SK-N-SH (cell line): ENCODE data around the gene GRB10. TPM values are rescaled to one million over a fixed set of nuclear protein-coding genes. Genes with fewer than 3 reads are reported as not detected.

Source experiments
- CTCF ChIA-PET: fragments of 300-600, 350-600 bp; formaldehyde crosslinking; extraction: SDS; loops from one replicate; lab custom pipeline; 2021; lab: Yijun Ruan, JAX
- POLR2A ChIA-PET: fragments of 350-600 bp; sonication (Branson Sonifier 250); formaldehyde crosslinking; extraction: SDS; loops from one replicate; lab custom pipeline; 2020; ENCODE audit warnings: antibody characterized with exemption, inconsistent platforms; lab: Yijun Ruan, JAX
- DNase-seq: peaks from one replicate; pipeline ENCODE4 v3.0.0; 2012
- H2AFZ ChIP-seq: fragments of 200-600 bp; sonication (generic); 2 replicates; pipeline ENCODE4 v1.8.1; 2016; ENCODE audit warnings: antibody characterized with exemption, mild to moderate bottlenecking, low read depth
- H3F3A ChIP-seq: fragments of 200-600 bp; sonication (generic); replicated peaks from 2 replicates; pipeline ENCODE3; 2016; ENCODE audit warnings: antibody characterized with exemption, mild to moderate bottlenecking; ENCODE audit not compliant: insufficient read depth
- H3K27ac ChIP-seq, 2 experiments: fragments of 200-500 bp in 1 of 2; fragments of 200-600 bp in 1 of 2; sonication (Bioruptor generic) in 1 of 2; sonication (generic), shearing (Covaris generic) in 1 of 2; 2 replicates each; pipeline versions ENCODE4 v1.5.1 to v1.6.1; 2014 to 2016; ENCODE audit warnings: low read depth in 2 of 2, inconsistent platforms in 1 of 2, low read length in 1 of 2, mild to moderate bottlenecking in 1 of 2, mixed read lengths in 1 of 2
- H3K27me3 ChIP-seq: fragments of 200-600 bp; sonication (generic), shearing (Covaris generic); 2 replicates; pipeline ENCODE4 v1.6.1; 2016; ENCODE audit warnings: mixed run types; ENCODE audit not compliant: insufficient read depth
- H3K36me3 ChIP-seq, 2 experiments: fragments of 200-500 bp in 1 of 2; fragments of 200-600 bp in 1 of 2; sonication (Bioruptor generic) in 1 of 2; sonication (generic) in 1 of 2; replicated peaks in 1 of 2; 2 replicates each; pipeline versions ENCODE3 to v1.5.1; 2014 to 2016; ENCODE audit warnings: low read length in 1 of 2, mild to moderate bottlenecking in 1 of 2; ENCODE audit not compliant: insufficient read depth in 2 of 2, control insufficient read depth in 1 of 2
- H3K4me1 ChIP-seq, 2 experiments: fragments of 200-500 bp in 1 of 2; fragments of 200-600 bp in 1 of 2; sonication (Bioruptor generic) in 1 of 2; sonication (generic), shearing (Covaris generic) in 1 of 2; 2 replicates each; pipeline versions ENCODE4 v1.5.1 to v1.6.1; 2014 to 2016; ENCODE audit warnings: low read depth in 1 of 2, low read length in 1 of 2, mixed run types in 1 of 2; ENCODE audit not compliant: insufficient read depth in 2 of 2, control insufficient read depth in 1 of 2
- H3K4me2 ChIP-seq: fragments of 200-600 bp; sonication (generic), shearing (Covaris generic); 2 replicates; pipeline ENCODE4 v1.6.1; 2017; ENCODE audit warnings: mixed run types
- H3K4me3 ChIP-seq, 2 experiments: fragments of 200-500 bp in 1 of 2; fragments of 200-600 bp in 1 of 2; sonication (Bioruptor generic) in 1 of 2; sonication (generic), shearing (Covaris generic) in 1 of 2; 2 replicates each; pipeline versions ENCODE4 v1.5.1 to v1.8.1; 2014 to 2016; ENCODE audit warnings: low read depth in 2 of 2, inconsistent platforms in 1 of 2, low read length in 1 of 2, mild to moderate bottlenecking in 1 of 2, mixed read lengths in 1 of 2, moderate library complexity in 1 of 2
- H3K79me2 ChIP-seq: fragments of 200-600 bp; sonication (generic); 2 replicates; pipeline ENCODE4 v1.8.1; 2017; ENCODE audit warnings: mild to moderate bottlenecking; ENCODE audit not compliant: insufficient read depth
- H3K9ac ChIP-seq: fragments of 200-600 bp; sonication (generic); 2 replicates; pipeline ENCODE4 v1.6.1; 2017; ENCODE audit warnings: mixed run types
- H3K9me2 ChIP-seq: fragments of 200-600 bp; sonication (generic); 2 replicates; pipeline ENCODE4 v1.6.1; 2017; ENCODE audit warnings: mixed run types
- H3K9me3 ChIP-seq: fragments of 200-600 bp; sonication (generic); 2 replicates; pipeline ENCODE4 v1.6.1; 2017; ENCODE audit warnings: mixed run types, mild to moderate bottlenecking, moderate library complexity
- H4K20me1 ChIP-seq: fragments of 200-600 bp; sonication (generic); 2 replicates; pipeline ENCODE4 v1.6.1; 2017; ENCODE audit warnings: mild to moderate bottlenecking, mixed run types; ENCODE audit not compliant: insufficient read depth
- CTCF ChIP-seq: fragments of 200-600 bp; sonication (generic); IDR thresholded peaks from 2 replicates; pipeline ENCODE4 v1.6.1; 2017; ENCODE audit warnings: antibody characterized with exemption, mild to moderate bottlenecking, moderate library complexity
- EZH2phosphoT487 ChIP-seq: fragments of 200-600 bp; sonication (generic); IDR thresholded peaks from 2 replicates; pipeline ENCODE4 v1.6.1; 2017; ENCODE audit warnings: low read depth, mixed run types, mild to moderate bottlenecking, antibody characterized with exemption, moderate library complexity, borderline replicate concordance
- FOSL2 ChIP-seq: IDR thresholded peaks from 2 replicates; pipeline ENCODE4 v1.4.0; 2012; ENCODE audit warnings: low read depth, mild to moderate bottlenecking, moderate library complexity, borderline replicate concordance
- FOXJ3 ChIP-seq: sonication (generic); formaldehyde crosslinking; IDR thresholded peaks from 2 replicates; pipeline ENCODE4 v1.5.1; 2020; ENCODE audit warnings: mild to moderate bottlenecking, missing genetic modification reagents
- GATA2 ChIP-seq: sonication (generic); formaldehyde crosslinking; IDR thresholded peaks from 2 replicates; pipeline ENCODE4 v1.5.0; 2020; ENCODE audit warnings: mild to moderate bottlenecking, missing genetic modification reagents
- MEF2A ChIP-seq: IDR thresholded peaks from 2 replicates; pipeline ENCODE4 v1.4.0; 2012; ENCODE audit warnings: low read depth, borderline replicate concordance
- MXI1 ChIP-seq: IDR thresholded peaks from 2 replicates; pipeline ENCODE4 v1.6.1; 2012; ENCODE audit warnings: mild to moderate bottlenecking, low read depth, low read length, improper control_type of control experiment
- NFIC ChIP-seq: IDR thresholded peaks from 2 replicates; pipeline ENCODE4 v1.4.0; 2012; ENCODE audit warnings: borderline replicate concordance
- PBX3 ChIP-seq: IDR thresholded peaks from 2 replicates; pipeline ENCODE4; 2012
- RAD21 ChIP-seq: IDR thresholded peaks from 2 replicates; pipeline ENCODE4 v1.6.1; 2012; ENCODE audit warnings: mild to moderate bottlenecking, low read length
- REST ChIP-seq: IDR thresholded peaks from 2 replicates; pipeline ENCODE4 v1.6.1; 2012; ENCODE audit warnings: mild to moderate bottlenecking, low read depth, low read length, moderate library complexity
- TEAD4 ChIP-seq: IDR thresholded peaks from 2 replicates; pipeline ENCODE4 v1.4.0; 2012; ENCODE audit warnings: mild to moderate bottlenecking, borderline replicate concordance; ENCODE audit not compliant: insufficient read depth
- USF1 ChIP-seq: IDR thresholded peaks from 2 replicates; pipeline ENCODE4 v1.4.0; 2012; ENCODE audit warnings: low read depth, borderline replicate concordance
- USF2 ChIP-seq: fragments of 150-350 bp; IDR thresholded peaks from 2 replicates; pipeline ENCODE4 v1.6.1; 2017; ENCODE audit warnings: antibody characterized with exemption, low read length, low read depth, borderline replicate concordance
- whole genome bisulfite sequencing: methylation state at CpG from one replicate; pipeline ENCODE4 v1.1.6; 2017; ENCODE audit warnings: low lambda C conversion rate; 5-methylcytosine and 5-hydroxymethylcytosine counted together
- polyA plus RNA-seq, 3 experiments: library from polyadenylated mRNA; depleted of rRNA; stranded (reverse); fragments of >200 nt; gene quantifications; 2 replicates each; pipeline ENCODE4 v1.2.3, GENCODE V29; 2012

Gene GRB10
- polyA plus RNA-seq, 1 of the 3 experiments (the other 2 are of a cell fraction), result 5.1 TPM

- no peak overlapping the region for H3K4me2 ChIP-seq
- ChIA-PET CTCF (no interaction called here), POLR2A (no interaction called here)
- H3K27ac ChIP-seq, result no peak overlapping the region
- no peaks in the 10 kb centered on the region for H3K4me1 ChIP-seq
- WGBS, result 41% methylated on average over 2 of the region's 2 CpGs
- TF ChIP-seq FOXJ3 (CRISPR knock-in tag) (no peak), TEAD4 (no peak), CTCF (no peak), EZH2phosphoT487 (no peak), USF2 (no peak)
- H3K9me2 ChIP-seq, result no peaks in the 10 kb centered on the region
- H2AFZ ChIP-seq, result no peak overlapping the region
- peaks cover 37% of the 10 kb centered on the region for H3K79me2 ChIP-seq
- no peaks in the 10 kb centered on the region for H3K27me3 ChIP-seq
- no peak overlapping the region for H3K9ac ChIP-seq
- no peaks in the 10 kb centered on the region for H3K9me3 ChIP-seq
- no peak for DNase-seq
- H3K4me3 ChIP-seq, result no peak overlapping the region
- peaks cover 29% of the 10 kb centered on the region for H4K20me1 ChIP-seq
- H3F3A ChIP-seq, result peaks cover 5% of the 10 kb centered on the region
- peaks cover 0 to 18% of the 10 kb centered on the region in 2 experiments for H3K36me3 ChIP-seq
Measured at GRCh38 chr7:50695026-50695425, 87.7 kb downstream of the GRB10 start.

- POLR2A ChIA-PET, result no interaction called here
- no peak overlapping the region for H2AFZ ChIP-seq
- CTCF ChIA-PET, result no interaction called here
- peaks cover 37% of the 10 kb centered on the region for H3K79me2 ChIP-seq
- no peaks in the 10 kb centered on the region for H3K27me3 ChIP-seq
- H3K36me3 ChIP-seq, result peaks cover 0 to 15% of the 10 kb centered on the region in 2 experiments
- H3K4me3 ChIP-seq, result no peak overlapping the region
- H3K4me1 ChIP-seq, result peaks cover 0 to 3% of the 10 kb centered on the region in 2 experiments; a peak in 1 of 4 replicates
- no peaks in the 10 kb centered on the region for H3F3A ChIP-seq
- no peak for DNase-seq
- H3K4me2 ChIP-seq, result no peak overlapping the region
- H3K9me3 ChIP-seq, result no peaks in the 10 kb centered on the region
- H4K20me1 ChIP-seq, result peaks cover 29% of the 10 kb centered on the region
- WGBS, result 44% methylated on average over 8 of the region's 8 CpGs
- H3K27ac ChIP-seq, result no peak overlapping the region
- H3K9ac ChIP-seq, result no peak overlapping the region
- H3K9me2 ChIP-seq, result no peaks in the 10 kb centered on the region
- no peak for TF ChIP-seq NFIC
- TF ChIP-seq TEAD4, result no peak
- no peak for TF ChIP-seq RAD21
- no peak for TF ChIP-seq EZH2phosphoT487
- TF ChIP-seq CTCF, result no peak
- TF ChIP-seq REST, result no peak
- TF ChIP-seq MXI1, result no peak
- no peak for TF ChIP-seq GATA2 (CRISPR knock-in tag)
- TF ChIP-seq MEF2A, result no peak
- no peak for TF ChIP-seq FOSL2
- no peak for TF ChIP-seq PBX3
- no peak for TF ChIP-seq USF1
Measured at GRCh38 chr7:50693455-50694130, 89.1 kb downstream of the GRB10 start.
